K562 (cell line): ENCODE measurements around the gene GDF7.

Experiments
- BCLAF1 ChIP-seq, 2 experiments: fragments of 450-650 bp in 1 of 2; IDR thresholded peaks; 2 replicates each; pipeline ENCODE4 v1.6.1; 2011 to 2017; ENCODE audit warnings: low read depth in 2 of 2, antibody characterized with exemption in 1 of 2, borderline replicate concordance in 1 of 2, low read length in 1 of 2, mild to moderate bottlenecking in 1 of 2, mixed read lengths in 1 of 2; ENCODE audit not compliant: control insufficient read depth in 1 of 2
- CBX3 ChIP-seq, 2 experiments: IDR thresholded peaks; 1 replicate in 1 of 2; 2 replicates in 1 of 2; pipeline ENCODE4 v1.6.1; 2012; ENCODE audit warnings: inconsistent platforms in 2 of 2, low read length in 2 of 2, borderline replicate concordance in 1 of 2, control low read depth in 1 of 2
- CTCF ChIP-seq, 3 experiments: IDR thresholded peaks in 2 of 3; conservative IDR thresholded peaks in 1 of 3; 2 replicates each; pipeline ENCODE4 v1.5.1; 2011 to 2012; ENCODE audit warnings: low read length in 3 of 3, mild to moderate bottlenecking in 3 of 3, control low read depth in 2 of 3, improper control_type of control experiment in 1 of 3, inconsistent platforms in 1 of 3, low read depth in 1 of 3, mixed read lengths in 1 of 3, moderate library complexity in 1 of 3; ENCODE audit not compliant: insufficient read depth in 2 of 3
- EP300 ChIP-seq: IDR thresholded peaks from 2 replicates; pipeline ENCODE4 v1.6.1; 2012; ENCODE audit warnings: low read length, improper control_type of control experiment
- EZH2 ChIP-seq: IDR thresholded peaks from 2 replicates; pipeline ENCODE4 v1.6.1; 2012; ENCODE audit warnings: low read depth, mild to moderate bottlenecking, inconsistent platforms, low read length, borderline replicate concordance
- FOSL1 ChIP-seq: fragments of 200-800 bp; sonication (Bioruptor generic); conservative IDR thresholded peaks from 2 replicates; pipeline ENCODE4 v1.6.1; 2016; ENCODE audit warnings: missing genetic modification characterization, missing compliant biosample characterization
- FOXJ3 ChIP-seq: sonication (generic); formaldehyde crosslinking; IDR thresholded peaks from 2 replicates; pipeline ENCODE4 v1.4.0; 2020; ENCODE audit warnings: mild to moderate bottlenecking, missing genetic modification reagents
- GABPB1 ChIP-seq: sonication (generic); formaldehyde crosslinking; IDR thresholded peaks from 2 replicates; pipeline ENCODE4 v1.8.0; 2022; ENCODE audit warnings: mild to moderate bottlenecking, missing genetic modification reagents
- PHF8 ChIP-seq: fragments of 200-600 bp; sonication (generic); IDR thresholded peaks from 2 replicates; pipeline ENCODE4 v1.6.1; 2012; ENCODE audit warnings: mixed run types, mild to moderate bottlenecking, inconsistent platforms, low read length, moderate library complexity, borderline replicate concordance
- ZHX1 ChIP-seq: fragments of 150-350 bp; conservative IDR thresholded peaks from 2 replicates; pipeline ENCODE4 v1.6.1; 2014; ENCODE audit warnings: low read length
- ZNF512 ChIP-seq: IDR thresholded peaks from 2 replicates; pipeline ENCODE4 v1.6.1; 2016; ENCODE audit warnings: missing genetic modification characterization, missing compliant biosample characterization

- TF ChIP-seq CBX3 (IDR thresholded peaks at IDR 0.05; ENCODE audit: borderline replicate concordance in 1 of 2, low read length in 2 of 2), result no peak
- TF ChIP-seq FOSL1, result no peak
- no peak for TF ChIP-seq ZNF512
- no peak for TF ChIP-seq EZH2
- no peak for TF ChIP-seq FOXJ3 (CRISPR knock-in tag)
- TF ChIP-seq CTCF (IDR thresholded peaks at IDR 0.05 in 2 of 3, conservative IDR thresholded peaks at IDR 0.05 in 1 of 3; ENCODE audit: insufficient read depth in 2 of 3, low read depth in 1 of 3, low read length in 3 of 3), result no peak
- no peak for TF ChIP-seq EP300
- no peak for TF ChIP-seq PHF8
- TF ChIP-seq ZHX1, result no peak
- TF ChIP-seq GABPB1 (CRISPR knock-in tag), result no peak
- TF ChIP-seq BCLAF1 (IDR thresholded peaks at IDR 0.05; ENCODE audit: borderline replicate concordance in 1 of 2, control insufficient read depth in 1 of 2, low read depth in 2 of 2, low read length in 1 of 2), result no peak
These were observed 45.3 kb upstream of the GDF7 start for GRCh38 chr2:20621366-20622295.
